Omental fat pad (tissue), 4 donors: Measurements from ENCODE around the gene ZEB1. TPM values are rescaled to one million over a fixed set of nuclear protein-coding genes. Genes with fewer than 3 reads are reported as not detected.

Experiments used
- ATAC-seq: fragments of 150-250 bp; one replicate; pipeline ENCODE4 v1.9.1; 2016; ENCODE audit warnings: mild to moderate bottlenecking, moderate library complexity; ENCODE audit not compliant: low FRiP score
- DNase-seq: peaks from one replicate; pipeline ENCODE4 v3.0.0-alpha.2; 2019; ENCODE audit warnings: low spot score
- CTCF ChIP-seq, 3 donors: fragments of 450-650 bp; IDR thresholded peaks; one replicate each; pipeline ENCODE4 v1.5.1; 2016 to 2017; ENCODE audit warnings: antibody characterized with exemption in 3 of 3, mild to moderate bottlenecking in 3 of 3, moderate library complexity in 2 of 3
- total RNA-seq, 4 donors: library from RNA; depleted of rRNA; stranded (reverse); fragments of >200 nt; gene quantifications; one replicate each; pipeline ENCODE4 v1.1.0, GENCODE V29; 2016

The ZEB1 gene
- total RNA-seq, 4 donors from 2014 or later, result 56.6 to 128 (median 71.9) TPM

- DNase-seq (no peak), ATAC-seq (no peak)
- no peak for TF ChIP-seq CTCF (IDR thresholded peaks at IDR 0.05)
Measured at GRCh38 chr10:31366703-31367102, 47.7 kb downstream of the ZEB1 start.

- no peak for ATAC-seq
- no peak for DNase-seq
- TF ChIP-seq CTCF (IDR thresholded peaks at IDR 0.05), result no peak
Measured at GRCh38 chr10:31368724-31369123, 49.7 kb downstream of the ZEB1 start.

- ATAC-seq, result no peak
- DNase-seq, result no peak
- no peak for TF ChIP-seq CTCF (IDR thresholded peaks at IDR 0.05)
Measured at GRCh38 chr10:31372439-31372838, 53.4 kb downstream of the ZEB1 start.

GRCh38 chr10:31374146-31374696 lies 55.2 kb downstream of the ZEB1 start:
- no peak for ATAC-seq
- TF ChIP-seq CTCF (IDR thresholded peaks at IDR 0.05), result no peak
- no peak for DNase-seq

GRCh38 chr10:31381171-31381570 lies 62.2 kb downstream of the ZEB1 start:
- DNase-seq (no peak), ATAC-seq (no peak)
- no peak for TF ChIP-seq CTCF (IDR thresholded peaks at IDR 0.05)

GRCh38 chr10:31381766-31382316 lies 62.8 kb downstream of the ZEB1 start:
- DNase-seq, result no peak
- TF ChIP-seq CTCF (IDR thresholded peaks at IDR 0.05), result no peak
- no peak for ATAC-seq

- no peak for TF ChIP-seq CTCF (IDR thresholded peaks at IDR 0.05)
- no peak for ATAC-seq
Measured at GRCh38 chr10:31383810-31384588, 65.0 kb downstream of the ZEB1 start.

More at GRCh38 chr10:31383810-31384588, 65.0 kb downstream of the ZEB1 start:
- no peak for DNase-seq
